Psoas muscle (tissue), 8 donors: Measurements from ENCODE around the gene PHF5A. TPM values are rescaled to one million over a fixed set of nuclear protein-coding genes. Genes with fewer than 3 reads are reported as not detected.
"Not testable (repeated sequence)": the region's sequence is repeated elsewhere in the genome, so short reads cannot be mapped to it uniquely, and the experiment has no call there.

Experiments
- ATAC-seq, 4 donors: fragments of 200-7000 bp; cut with Tn5 transposase; one replicate each; pipeline ENCODE4 v1.9.1; 2020; ENCODE audit warnings: moderate library complexity in 3 of 4, mild to moderate bottlenecking in 2 of 4
- DNase-seq, 2 donors: peaks; one replicate each; pipeline ENCODE4 v3.0.0-alpha.2; 2020
- H3K27ac ChIP-seq: fragments of 200-600 bp; one replicate; pipeline ENCODE4 v1.8.0; 2022
- H3K27me3 ChIP-seq, 3 donors: fragments of 200-600 bp in 1 of 3; one replicate each; pipeline versions ENCODE4 v1.6.1 to v1.8.0; 2013 to 2022; ENCODE audit warnings: low read length in 2 of 3, mild to moderate bottlenecking in 2 of 3, moderate library complexity in 1 of 3; ENCODE audit not compliant: insufficient read depth in 3 of 3
- H3K36me3 ChIP-seq, 2 donors: fragments of 200-600 bp in 1 of 2; one replicate each; pipeline versions ENCODE4 v1.6.1 to v1.8.0; 2013 to 2022; ENCODE audit warnings: low read depth in 1 of 2, mild to moderate bottlenecking in 1 of 2, moderate library complexity in 1 of 2; ENCODE audit not compliant: insufficient read depth in 1 of 2
- H3K4me1 ChIP-seq: fragments of 200-600 bp; one replicate; pipeline ENCODE4 v1.8.0; 2022
- H3K4me3 ChIP-seq: fragments of 200-600 bp; one replicate; pipeline ENCODE4 v1.8.0; 2022; ENCODE audit warnings: mild to moderate bottlenecking
- H3K9me3 ChIP-seq: fragments of 200-600 bp; one replicate; pipeline ENCODE4 v1.8.0; 2022
- WGBS, 3 donors: extraction: QIAGEN DNeasy Blood & Tissue Kit; methylation state at CpG; one replicate each; pipeline versions ENCODE4 v1.1.6 to v1.1.7; 2013; 5-methylcytosine and 5-hydroxymethylcytosine counted together
- intact Hi-C, 2 donors: fragments of 100-400 bp; cut with DNase I; formaldehyde crosslinking; loops; one replicate each; pipeline versions ENCODE4 v1.11.0 to v1.14.2; 2022
- polyA plus RNA-seq, 3 donors: library from polyadenylated mRNA; stranded (reverse); fragments of 200-250 nt; gene quantifications; one replicate each; pipeline ENCODE4 v1.2.3, GENCODE V29; 2013
- total RNA-seq, 4 donors: library from RNA; stranded (reverse); fragmentation: NEBNext Ultra II Directional in 2 of 4; extraction: Animal tissue kit (Norgen Biotek cat#: 25700) in 2 of 4; gene quantifications; one replicate each; pipeline versions ENCODE4 v1.2.1 to v1.2.4, GENCODE V29; 2021 to 2023
- TF ChIP-seq, protein P1 (sequence below): fragments of 200-600 bp; IDR thresholded peaks from one replicate; pipeline ENCODE4 v1.8.0; 2022; ENCODE audit warnings: antibody characterized with exemption
- donor health status: healthy with polysubstance abuse.
- donor health status: DM: no; HTN: no; CAD: no; lungs with moderate emphysema.
- donor health status: Bipolar disorder and iron deficiency.
- donor health status: healthy.
- donor health status: DM: yes; HTN: yes; CAD: no.
- donor health status: DM: no; HTN: no; CAD: no.
- donor health status: DM: no; HTN: no; CAD: no.
- donor health status: DM: yes; HTN: yes; CAD: no.

Gene PHF5A
- total and polyA plus RNA-seq, 7 donors: 19.9 to 79.2 (median 34.3) TPM

DNA sequence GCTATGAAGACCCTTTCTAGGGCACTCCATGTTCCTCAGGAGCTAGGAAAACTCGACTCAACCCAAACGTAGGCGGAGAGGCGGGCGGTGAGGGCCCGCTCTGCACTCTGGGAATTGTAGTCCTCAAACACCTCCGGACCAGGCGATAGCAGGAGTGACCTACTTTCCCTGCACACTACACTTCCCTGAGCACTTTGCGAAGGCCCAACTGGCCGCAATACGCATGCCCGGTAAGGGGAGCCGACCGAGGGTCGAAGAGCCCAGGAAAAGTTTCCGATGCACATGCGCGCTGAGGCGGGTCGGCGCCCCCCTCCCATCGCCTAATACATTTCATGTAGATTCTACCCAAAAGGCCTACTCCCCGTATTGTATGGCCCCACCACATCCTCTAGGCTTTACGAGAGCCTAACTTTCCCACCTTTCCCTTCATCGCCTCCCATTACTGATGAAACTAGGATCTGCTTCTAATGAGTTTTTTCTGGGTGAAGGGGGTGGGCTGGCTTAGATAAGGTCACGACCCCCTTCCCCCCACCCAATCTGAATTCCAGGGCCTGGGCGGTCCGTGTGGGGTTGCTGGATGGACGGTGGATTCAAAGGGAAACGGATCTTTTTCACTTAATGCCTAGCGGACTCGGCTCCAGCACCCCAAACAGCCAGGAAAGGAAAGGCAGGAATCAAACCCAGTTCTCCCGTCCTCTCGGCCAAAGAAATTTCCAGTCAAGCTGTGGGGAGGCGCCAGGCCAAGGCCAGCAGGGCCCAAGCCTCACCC lies 23.9 kb downstream of the PHF5A start:
- 0 to 1% (median 0%) methylated on average over 34 to 35 of the region's 35 CpGs for WGBS, 3 donors
- Histone ChIP-seq H3K9me3 (no peaks in the 10 kb centered on the region), H3K36me3 (peaks cover 0 to 33% of the 10 kb centered on the region in 2 donors), H3K4me3 (peak overlapping the region; percentile 98), H3K27ac (peak overlapping the region; percentile 99), H3K27me3 (no peaks in the 10 kb centered on the region), H3K4me1 (peaks cover 52% of the 10 kb centered on the region)
- intact Hi-C loops: loop anchor here (5.0 kb wide), 2 partner anchors 42 to 68 kb away; no protein-coding TSS in a partner anchor
- DNase-seq (peak; percentile 93 to 95), ATAC-seq (peak; percentile 54 to 60 (median 58))
- TF ChIP-seq, protein P1, sequence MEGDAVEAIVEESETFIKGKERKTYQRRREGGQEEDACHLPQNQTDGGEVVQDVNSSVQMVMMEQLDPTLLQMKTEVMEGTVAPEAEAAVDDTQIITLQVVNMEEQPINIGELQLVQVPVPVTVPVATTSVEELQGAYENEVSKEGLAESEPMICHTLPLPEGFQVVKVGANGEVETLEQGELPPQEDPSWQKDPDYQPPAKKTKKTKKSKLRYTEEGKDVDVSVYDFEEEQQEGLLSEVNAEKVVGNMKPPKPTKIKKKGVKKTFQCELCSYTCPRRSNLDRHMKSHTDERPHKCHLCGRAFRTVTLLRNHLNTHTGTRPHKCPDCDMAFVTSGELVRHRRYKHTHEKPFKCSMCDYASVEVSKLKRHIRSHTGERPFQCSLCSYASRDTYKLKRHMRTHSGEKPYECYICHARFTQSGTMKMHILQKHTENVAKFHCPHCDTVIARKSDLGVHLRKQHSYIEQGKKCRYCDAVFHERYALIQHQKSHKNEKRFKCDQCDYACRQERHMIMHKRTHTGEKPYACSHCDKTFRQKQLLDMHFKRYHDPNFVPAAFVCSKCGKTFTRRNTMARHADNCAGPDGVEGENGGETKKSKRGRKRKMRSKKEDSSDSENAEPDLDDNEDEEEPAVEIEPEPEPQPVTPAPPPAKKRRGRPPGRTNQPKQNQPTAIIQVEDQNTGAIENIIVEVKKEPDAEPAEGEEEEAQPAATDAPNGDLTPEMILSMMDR: no peak

DNA sequence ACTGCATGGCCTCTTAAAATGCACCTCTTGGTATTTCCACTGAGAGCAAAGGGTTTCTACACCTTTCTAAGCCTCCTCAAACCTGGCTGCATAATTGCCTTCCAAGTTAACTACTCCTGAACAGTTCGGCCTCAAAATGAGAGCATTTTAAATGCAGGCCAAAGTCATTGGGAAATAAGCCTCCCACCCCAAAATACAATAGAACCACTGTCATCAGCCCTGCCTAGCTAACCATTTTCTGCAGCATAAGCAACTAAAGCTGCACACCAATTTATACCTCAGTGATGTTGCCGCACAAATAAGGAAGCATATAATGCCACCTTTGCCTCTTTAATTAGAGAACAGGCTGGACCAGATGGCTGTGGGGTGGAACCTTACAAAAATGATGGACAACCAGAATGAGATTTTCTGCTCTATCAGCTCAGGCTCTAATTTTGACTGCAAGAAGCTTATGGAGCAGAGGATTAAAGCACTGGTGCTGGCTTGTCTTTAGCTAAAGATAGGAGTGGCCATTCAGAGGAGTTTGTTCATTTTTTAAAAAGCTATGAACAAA lies 26.2 kb downstream of the PHF5A start:
- H3K36me3 ChIP-seq: peaks cover 0 to 39% of the 10 kb centered on the region in 2 donors
- intact Hi-C loops: loop anchor here in 1 of 2 donors (5.0 kb wide), 1 partner anchor 40 kb away; no protein-coding TSS in a partner anchor
- peak overlapping the region; percentile 98 for H3K4me3 ChIP-seq
- peak overlapping the region; percentile 99 for H3K27ac ChIP-seq
- peaks cover 64% of the 10 kb centered on the region for H3K4me1 ChIP-seq
- TF ChIP-seq, protein P1: no peak
- ATAC-seq: no peak
- 34 to 65% (median 34%) methylated on average over 2 of the region's 2 CpGs for WGBS, 3 donors
- DNase-seq: no peak
- H3K27me3 ChIP-seq: no peaks in the 10 kb centered on the region
- no peaks in the 10 kb centered on the region for H3K9me3 ChIP-seq

DNA sequence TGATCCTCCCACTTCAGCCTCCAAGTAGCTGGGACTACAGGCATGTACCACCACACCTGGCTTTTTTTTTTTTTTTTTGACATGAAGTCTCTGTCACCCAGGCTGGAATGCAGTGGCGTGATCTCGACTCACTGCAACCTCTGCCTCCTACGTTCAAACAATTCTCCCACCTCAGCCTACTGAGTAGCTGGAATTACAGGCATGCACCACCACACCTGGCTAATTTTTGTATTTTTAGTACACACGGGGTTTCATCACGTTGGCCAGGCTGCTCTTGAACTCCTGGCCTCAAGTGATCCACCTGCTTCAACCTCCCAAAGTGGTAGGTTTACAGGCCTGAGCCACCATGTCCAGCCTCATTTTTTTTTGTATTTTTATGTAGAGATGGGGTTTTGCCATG lies 28.0 kb downstream of the PHF5A start:
- not testable (repeated sequence) for ATAC-seq, H3K27me3 ChIP-seq, H3K9me3 ChIP-seq, H3K4me3 ChIP-seq
- H3K36me3 ChIP-seq: peaks cover 0 to 57% of the 10 kb centered on the region in 2 donors
- intact Hi-C loops: loop anchor here in 1 of 2 donors (5.0 kb wide), 1 partner anchor 38 kb away; no protein-coding TSS in a partner anchor
- peak overlapping the region; percentile 99 for H3K27ac ChIP-seq
- H3K4me1 ChIP-seq: peaks cover 82% of the 10 kb centered on the region
- WGBS, 3 donors: 24 to 44% (median 26%) methylated on average over 5 of the region's 5 CpGs
- peak in 1 of 2 donors; percentile 18 for DNase-seq

DNA sequence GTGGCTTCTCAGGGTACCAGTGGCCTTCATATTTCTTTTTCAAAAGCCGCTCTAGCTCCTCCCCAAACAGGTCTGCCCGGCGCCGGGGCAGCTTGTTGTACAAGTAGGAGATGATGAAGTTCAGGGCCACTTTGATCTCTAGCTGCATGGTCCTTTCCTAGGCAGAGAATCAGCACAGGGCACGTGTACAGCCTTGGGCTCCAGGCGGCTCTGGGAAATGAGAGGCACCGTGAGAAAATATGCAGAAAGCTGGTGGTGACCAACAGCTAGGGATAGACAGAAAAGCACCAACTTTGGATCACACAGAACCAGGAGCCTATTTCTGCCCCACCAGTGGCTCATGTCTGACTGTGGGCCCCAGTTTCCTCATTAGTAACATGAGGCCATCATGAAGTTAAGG lies 31.3 kb downstream of the PHF5A start:
- no peak overlapping the region for H3K4me3 ChIP-seq
- TF ChIP-seq, protein P1: no peak
- peaks cover 0 to 59% of the 10 kb centered on the region in 2 donors for H3K36me3 ChIP-seq
- peaks cover 86% of the 10 kb centered on the region for H3K4me1 ChIP-seq
- ATAC-seq: no peak
- DNase-seq: no peak
- no peaks in the 10 kb centered on the region for H3K9me3 ChIP-seq
- H3K27me3 ChIP-seq: no peaks in the 10 kb centered on the region
- peak overlapping the region; percentile 71 for H3K27ac ChIP-seq
- 58 to 85% (median 66%) methylated on average over 7 of the region's 7 CpGs for WGBS, 3 donors
- intact Hi-C loops: no loop called here
